Measurements from ENCODE around the gene RAB31. TPM values are rescaled to one million over a fixed set of nuclear protein-coding genes. Genes with fewer than 3 reads are reported as not detected.

RAB31 gene
- total RNA-seq, 1 donor from 2014 or later: 31.2 TPM

DNA sequence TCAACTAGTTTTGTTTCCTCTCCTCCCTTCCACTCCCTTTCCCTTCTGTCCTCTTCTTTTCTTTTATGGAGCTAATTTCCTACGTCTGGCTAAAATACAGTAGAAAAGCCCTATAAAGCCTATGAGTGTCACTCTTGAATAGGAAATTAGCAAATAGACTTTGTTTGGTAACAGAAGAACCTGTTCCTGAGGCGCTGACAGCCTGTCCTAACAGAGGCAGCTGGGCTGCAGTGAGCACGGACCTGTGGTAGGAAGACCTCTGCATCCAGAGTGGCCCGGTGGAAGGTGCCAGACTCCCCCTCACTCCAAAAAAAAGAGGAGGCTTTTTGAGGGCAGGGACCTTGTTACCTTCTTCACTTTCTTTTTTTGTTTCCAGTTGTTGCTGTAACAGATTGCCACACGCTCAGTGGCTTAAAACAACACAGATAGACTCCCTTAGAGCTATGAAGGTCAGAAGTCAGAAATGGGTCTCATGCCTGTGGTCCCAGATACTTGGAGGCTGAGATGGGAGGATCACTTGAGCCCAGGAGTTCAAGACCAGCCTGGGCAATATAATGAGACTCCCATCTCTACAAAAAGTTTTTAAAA is 96.5 kb downstream of the RAB31 start:
- no peak overlapping the region for H3K4me3 ChIP-seq (ENCODE audit: low read depth, low read length)
- no peak for DNase-seq (ENCODE audit: low read depth)
- TF ChIP-seq, protein P1, sequence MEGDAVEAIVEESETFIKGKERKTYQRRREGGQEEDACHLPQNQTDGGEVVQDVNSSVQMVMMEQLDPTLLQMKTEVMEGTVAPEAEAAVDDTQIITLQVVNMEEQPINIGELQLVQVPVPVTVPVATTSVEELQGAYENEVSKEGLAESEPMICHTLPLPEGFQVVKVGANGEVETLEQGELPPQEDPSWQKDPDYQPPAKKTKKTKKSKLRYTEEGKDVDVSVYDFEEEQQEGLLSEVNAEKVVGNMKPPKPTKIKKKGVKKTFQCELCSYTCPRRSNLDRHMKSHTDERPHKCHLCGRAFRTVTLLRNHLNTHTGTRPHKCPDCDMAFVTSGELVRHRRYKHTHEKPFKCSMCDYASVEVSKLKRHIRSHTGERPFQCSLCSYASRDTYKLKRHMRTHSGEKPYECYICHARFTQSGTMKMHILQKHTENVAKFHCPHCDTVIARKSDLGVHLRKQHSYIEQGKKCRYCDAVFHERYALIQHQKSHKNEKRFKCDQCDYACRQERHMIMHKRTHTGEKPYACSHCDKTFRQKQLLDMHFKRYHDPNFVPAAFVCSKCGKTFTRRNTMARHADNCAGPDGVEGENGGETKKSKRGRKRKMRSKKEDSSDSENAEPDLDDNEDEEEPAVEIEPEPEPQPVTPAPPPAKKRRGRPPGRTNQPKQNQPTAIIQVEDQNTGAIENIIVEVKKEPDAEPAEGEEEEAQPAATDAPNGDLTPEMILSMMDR (conservative IDR thresholded peaks at IDR 0.05; ENCODE audit: low read depth, low read length): no peak

DNA sequence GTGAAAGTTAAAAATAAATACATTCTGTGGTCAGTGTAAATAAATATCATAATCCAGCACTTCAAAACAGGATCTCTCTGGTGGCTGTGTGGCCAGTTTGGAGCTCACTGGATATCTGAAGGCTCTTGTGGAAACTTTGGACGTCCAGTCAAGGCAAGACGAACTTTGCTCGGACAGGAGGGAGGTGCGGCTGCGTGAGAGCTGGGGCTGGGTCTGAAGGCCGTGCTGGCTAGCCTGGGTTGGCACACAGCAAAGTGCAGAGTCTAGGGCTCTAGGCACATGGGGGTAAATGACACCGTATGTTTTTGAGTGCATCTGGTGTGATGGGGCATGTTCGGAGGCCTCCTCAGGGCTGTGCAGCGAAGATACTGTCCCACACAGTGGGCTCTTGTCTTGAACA is 98.8 kb downstream of the RAB31 start:
- DNase-seq (ENCODE audit: low read depth): no peak
- TF ChIP-seq, protein P1 (conservative IDR thresholded peaks at IDR 0.05; ENCODE audit: low read depth, low read length): no peak
- H3K4me3 ChIP-seq (ENCODE audit: low read depth, low read length): no peak overlapping the region

DNA sequence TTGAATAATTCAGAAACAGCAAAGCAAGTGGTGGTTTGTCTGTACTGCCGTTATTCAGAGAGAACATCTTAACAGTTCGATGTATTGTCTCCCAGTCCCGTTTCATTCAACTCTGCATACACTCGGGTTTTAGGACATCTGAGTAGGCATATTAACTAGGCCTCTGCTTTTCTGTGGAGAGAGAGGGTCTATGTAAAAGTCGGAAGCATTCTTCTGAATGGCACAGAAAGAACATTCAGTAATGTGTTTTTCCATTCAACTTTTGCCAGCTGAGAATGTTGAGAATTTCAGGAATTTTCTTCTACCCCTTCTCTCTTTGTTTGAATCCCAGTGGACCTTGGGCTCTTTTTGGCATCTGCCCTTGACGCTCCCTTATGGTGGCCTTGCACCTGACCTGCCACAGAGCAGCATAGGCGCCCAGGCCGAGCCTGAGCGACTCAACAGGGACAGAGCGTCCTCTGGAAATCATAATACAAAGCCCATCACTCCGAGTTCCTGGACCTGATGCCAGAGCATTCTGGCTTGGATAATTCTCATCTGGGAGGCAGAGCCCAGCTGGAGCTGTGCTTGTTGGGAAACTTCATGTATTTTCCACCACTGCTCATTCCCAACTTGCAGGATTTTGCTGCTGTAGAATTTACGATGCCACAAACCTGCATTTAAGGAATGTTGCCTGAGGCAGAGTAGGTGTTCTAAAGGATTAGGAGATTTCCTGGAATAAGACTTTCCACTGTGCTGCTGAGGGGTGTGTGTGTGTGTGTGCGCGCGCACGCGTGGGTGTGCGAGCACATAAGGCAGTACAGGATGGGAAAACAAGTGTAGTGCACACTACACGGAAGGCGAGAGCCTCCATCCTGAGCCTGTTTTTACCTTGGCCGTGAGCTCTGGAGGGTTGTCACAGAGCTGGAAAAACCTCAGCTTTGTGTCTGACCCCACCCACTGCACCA is 100.5 kb downstream of the RAB31 start:
- TF ChIP-seq, protein P1 (conservative IDR thresholded peaks at IDR 0.05; ENCODE audit: low read depth, low read length): no peak
- DNase-seq (ENCODE audit: low read depth): no peak
- no peak overlapping the region for H3K4me3 ChIP-seq (ENCODE audit: low read depth, low read length)

DNA sequence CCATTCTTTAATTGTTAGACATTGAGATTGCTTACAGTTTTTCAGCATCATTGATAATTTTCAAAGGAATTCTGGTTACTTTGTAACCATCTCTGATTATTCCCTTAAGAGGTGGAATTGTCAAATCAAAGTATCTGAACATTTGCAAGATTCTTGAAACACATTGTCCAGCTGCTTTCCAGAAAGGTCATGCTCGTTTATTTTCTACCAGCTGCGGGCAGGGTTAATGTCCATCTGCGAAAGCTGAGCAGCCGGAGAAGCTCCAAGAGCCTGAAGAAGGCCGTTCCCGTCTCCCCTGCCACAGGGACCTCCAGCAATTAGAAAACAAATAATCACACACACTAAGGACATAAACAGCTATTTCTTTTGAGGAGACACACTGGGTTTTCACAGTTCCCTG is 101.6 kb downstream of the RAB31 start:
- TF ChIP-seq, protein P1 (conservative IDR thresholded peaks at IDR 0.05; ENCODE audit: low read depth, low read length): no peak
- DNase-seq (ENCODE audit: low read depth): no peak
- H3K4me3 ChIP-seq (ENCODE audit: low read depth, low read length): no peak overlapping the region

DNA sequence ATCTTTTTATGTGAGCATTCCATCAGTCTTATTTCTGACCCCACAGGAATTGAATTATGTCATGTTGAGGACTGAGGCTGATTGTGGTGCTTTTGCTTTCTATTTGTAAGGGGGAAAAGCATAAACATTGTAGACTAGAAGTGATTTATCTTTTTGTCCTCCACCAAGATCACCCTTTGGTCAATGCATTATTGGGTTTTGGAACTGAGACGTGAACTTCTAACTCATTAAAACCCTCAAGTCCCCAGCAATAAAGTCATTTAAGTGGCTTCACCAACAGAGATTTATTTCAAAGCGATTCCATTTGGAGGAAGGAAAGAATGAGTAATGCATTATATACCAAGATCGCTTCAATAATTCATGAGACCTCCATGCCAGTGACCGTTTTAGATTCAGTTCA is 102.2 kb downstream of the RAB31 start:
- TF ChIP-seq, protein P1 (conservative IDR thresholded peaks at IDR 0.05; ENCODE audit: low read depth, low read length): no peak
- no peak overlapping the region for H3K4me3 ChIP-seq (ENCODE audit: low read depth, low read length)
- DNase-seq (ENCODE audit: low read depth): no peak

DNA sequence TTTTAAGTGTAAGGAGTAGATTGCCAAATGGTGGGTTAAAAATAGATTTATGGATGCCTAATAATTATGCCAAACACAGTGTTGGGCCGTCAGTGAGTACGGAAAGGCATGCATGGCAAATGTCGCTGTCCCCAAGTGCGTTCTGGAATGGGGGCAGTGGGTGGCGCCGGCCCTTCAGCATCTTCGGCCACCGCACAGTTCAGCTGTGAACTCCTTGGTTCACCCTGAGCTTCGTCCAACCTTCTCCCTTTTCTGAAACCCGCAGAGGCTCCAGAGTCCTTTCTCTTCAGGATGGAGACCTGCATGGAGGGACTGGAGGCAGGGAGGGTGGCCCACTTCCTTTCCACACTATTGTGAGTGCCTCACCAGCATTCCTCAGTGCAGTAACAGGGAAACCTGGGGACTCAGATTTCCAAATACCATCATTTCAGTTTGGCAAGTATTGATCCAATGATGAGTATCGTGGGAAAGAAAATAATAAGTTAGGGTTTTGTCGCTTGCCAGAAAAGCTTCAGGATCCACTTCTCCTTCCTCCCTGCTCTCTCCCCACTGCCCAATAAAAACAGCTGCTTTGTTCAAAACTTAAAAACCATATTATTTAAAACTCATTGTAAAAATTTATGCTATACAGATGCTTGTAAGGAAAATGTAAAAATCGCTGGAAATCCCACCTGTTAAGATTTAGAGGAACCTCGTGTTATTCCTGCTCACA is 103.0 kb downstream of the RAB31 start:
- TF ChIP-seq, protein P1 (conservative IDR thresholded peaks at IDR 0.05; ENCODE audit: low read depth, low read length): no peak
- no peak for DNase-seq (ENCODE audit: low read depth)

More for the DNA sequence above, 103.0 kb downstream of the RAB31 start:
- no peak overlapping the region for H3K4me3 ChIP-seq (ENCODE audit: low read depth, low read length)

Data from epithelial cell of proximal tubule (primary cell).